HG03469 (cell line): ENCODE measurements around the gene HINT3.
"Not testable (repeated sequence)": the region's sequence is repeated elsewhere in the genome, so short reads cannot be mapped to it uniquely, and the experiment has no call there.

Experiments used
- ATAC-seq: cut with Tn5 transposase; IDR thresholded peaks from one replicate; pipeline ENCODE4 v1.9.1; 2021; ENCODE audit warnings: mild to moderate bottlenecking, moderate library complexity, moderate number of reproducible peaks; ENCODE audit not compliant: unreplicated experiment

Gene HINT3

DNA sequence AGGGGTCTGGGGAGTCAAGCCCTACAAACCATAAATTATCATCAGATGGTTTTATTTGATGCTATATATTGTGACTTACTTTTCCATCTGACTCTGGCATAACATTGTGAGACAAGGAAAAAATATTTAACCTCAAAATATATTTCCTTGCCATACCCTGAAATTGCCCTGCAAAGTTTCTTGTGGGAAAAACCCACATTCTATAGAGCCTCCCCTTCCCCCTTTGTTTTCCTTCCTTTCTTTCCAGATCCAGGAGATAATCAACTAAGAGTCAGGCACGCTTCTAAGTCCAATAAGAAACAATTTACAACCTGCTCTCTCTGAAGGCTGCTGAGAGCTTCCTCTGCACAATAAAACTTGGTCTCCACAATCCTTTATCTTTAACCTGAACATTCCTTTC lies 17.5 kb upstream of the HINT3 start:
- no peak for ATAC-seq

DNA sequence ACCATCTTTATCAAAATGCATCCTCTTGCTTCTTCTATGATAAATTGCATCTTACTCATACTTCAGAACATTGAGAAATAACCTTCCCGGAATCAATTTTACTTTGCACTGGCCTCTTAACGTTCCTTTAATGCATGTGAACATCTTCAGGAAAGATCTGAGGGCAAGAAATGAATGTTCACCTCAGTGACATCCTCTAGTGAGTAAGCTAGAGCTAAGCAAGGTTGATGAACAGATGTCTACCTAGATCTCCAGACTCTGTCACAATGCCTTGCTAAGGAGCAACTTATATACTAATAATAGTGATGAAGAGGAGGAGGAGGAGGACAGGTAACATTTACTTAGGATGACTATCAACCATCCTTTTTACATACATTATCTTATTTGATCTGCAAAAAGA lies 16.8 kb upstream of the HINT3 start:
- no peak for ATAC-seq

DNA sequence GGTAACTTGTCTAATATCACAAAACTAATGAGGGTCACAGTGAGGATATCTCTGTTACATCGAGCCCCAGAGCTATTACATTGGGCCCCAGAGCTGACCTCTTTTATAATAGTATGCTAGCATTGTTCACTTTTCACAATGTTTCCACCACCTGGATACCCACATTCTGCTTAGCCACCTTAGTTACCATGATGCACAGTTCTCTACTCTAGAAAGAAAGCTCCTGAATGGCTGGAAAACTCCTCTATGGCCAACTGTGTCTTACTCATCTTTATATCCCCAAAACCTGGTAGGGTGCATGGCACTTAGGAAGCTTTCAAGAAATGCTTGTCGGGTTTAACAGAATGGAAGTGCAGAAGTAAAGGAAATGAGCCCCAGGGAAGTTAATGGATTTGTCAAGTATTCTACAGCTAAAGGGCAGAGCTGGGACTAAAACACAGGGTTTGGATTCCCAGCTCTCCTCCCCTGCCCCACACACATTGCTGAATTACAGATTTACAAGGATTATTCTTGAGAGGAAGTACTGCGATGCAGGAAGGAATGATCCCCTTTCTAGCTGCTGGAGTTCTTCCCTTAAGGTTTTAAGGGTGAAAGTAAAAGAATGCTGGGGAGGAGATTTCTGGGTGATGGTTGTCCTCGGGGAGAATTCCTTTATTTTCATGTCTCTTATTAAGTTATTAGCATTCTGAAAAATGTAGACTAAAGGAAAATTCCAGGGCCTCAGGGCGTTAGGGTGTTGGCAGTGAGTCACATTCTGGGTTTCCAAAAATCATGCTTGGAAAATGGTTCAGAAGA lies 16.1 kb upstream of the HINT3 start:
- ATAC-seq = no peak

DNA sequence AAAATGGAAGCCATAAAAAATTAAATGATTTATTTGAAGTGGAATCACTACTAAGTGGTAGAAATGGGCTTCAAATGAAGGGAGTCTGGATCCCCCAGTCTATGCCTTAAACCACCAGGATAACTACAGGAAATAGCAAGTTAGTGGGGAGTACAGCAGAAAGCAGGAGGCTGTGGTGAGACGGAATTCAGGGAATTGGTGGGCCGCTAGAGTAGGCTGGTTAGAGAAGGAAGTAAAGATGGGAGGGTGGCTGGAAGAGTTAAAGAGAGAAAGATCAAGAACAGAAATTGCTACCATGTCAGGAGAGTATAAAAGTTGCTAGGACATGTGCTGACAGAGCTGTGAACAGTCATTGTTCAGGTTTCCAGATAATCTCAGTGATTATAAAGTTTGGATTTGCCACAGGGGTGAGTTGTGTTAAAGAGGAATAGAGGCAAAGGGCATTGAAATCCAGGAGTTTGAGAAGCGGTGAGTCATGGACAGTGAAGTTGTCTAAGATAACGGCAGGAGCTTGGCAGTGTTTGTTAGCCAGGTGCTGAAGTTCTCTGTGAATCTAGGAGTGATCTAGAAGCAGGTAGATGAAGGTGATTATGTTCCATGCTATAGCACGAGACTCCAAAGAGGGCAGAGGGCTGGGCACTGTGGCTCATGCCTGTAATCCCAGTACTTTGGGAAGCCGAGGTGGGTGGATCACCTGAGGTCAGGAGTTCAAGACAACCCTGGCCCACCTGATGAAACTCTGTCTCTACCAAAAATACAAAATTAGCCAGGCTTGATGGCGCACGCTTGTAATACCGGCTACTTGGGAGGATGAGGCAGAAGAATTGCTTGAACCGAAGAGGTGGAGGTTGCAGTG lies 13.7 kb upstream of the HINT3 start:
- no peak for ATAC-seq

DNA sequence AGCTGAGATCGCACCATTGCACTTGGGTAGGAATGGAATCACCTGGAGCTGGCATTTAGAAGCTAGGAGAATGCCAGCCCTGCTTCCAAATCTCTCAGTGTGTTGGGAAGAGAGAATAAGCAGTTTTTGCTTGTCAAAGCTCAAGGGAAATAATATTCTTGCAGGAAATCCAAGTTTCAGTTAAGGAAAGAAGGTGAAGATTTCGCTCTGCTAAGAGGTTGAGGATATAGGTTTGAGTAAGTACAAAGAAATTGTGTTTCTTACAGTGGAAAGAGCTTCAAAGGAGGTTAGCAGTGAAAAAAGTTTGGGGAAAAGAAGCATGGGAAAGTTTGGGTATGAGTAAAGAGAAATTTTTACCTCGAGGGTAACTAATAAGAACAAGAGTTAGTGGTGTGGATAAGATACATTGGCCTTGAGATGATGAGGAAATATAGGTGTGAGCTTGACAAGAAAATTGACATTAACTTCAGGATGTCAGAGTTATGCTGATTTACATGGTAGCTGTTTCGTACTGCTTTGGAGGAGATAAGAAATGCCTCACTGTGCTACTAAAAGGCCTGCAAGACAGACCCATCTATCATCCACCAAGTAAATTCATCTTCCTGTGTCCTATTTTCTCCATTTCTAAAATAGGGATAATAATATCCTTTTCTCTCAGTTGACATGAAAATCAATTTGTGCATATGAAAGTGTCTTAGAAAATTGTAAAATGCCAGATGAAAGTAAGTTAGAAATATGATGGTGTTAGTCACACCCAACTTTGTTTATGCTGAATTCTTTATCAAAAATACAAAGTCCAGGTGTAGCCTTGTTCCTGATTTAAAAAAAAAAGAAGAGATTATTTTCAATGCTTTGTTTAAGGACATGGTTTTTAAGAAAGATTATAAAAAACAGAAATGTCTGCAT lies 12.8 kb upstream of the HINT3 start:
- ATAC-seq = no peak

DNA sequence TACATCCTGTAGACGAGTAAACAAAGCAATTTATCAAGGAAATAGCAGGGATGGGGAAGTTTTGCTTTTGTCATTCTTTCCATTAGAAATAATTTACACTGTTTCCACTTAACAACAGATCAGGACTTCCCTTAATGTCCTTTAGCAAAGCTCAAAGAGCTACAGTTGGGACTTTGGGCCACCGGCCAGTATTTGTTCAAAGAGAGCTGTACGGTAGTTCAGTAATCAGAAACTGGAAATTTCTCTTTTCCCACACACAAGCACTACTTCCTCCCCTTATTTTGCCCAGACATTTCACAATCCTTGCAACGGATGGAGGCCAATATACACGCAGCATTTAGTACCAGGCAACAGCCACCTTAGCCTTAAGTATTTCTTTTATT lies 12.1 kb upstream of the HINT3 start:
- ATAC-seq = no peak

DNA sequence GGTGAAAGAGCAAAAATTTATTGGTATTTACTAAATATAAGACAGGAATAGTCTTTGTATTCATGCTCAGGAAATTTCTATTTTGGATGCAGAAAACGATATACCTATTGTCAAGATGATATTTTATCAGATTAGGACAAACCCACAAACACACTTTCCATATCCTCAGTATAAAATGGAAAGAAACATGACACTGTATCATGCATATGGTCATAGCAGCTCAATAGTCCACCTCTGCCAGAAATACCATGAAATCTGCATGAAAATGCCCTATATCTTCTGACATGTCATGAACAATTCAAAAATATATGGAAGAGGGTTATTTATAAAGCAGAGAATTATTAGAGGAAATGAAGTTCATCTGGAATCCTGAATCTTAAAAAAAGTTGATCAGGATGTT lies 11.7 kb upstream of the HINT3 start:
- no peak for ATAC-seq

DNA sequence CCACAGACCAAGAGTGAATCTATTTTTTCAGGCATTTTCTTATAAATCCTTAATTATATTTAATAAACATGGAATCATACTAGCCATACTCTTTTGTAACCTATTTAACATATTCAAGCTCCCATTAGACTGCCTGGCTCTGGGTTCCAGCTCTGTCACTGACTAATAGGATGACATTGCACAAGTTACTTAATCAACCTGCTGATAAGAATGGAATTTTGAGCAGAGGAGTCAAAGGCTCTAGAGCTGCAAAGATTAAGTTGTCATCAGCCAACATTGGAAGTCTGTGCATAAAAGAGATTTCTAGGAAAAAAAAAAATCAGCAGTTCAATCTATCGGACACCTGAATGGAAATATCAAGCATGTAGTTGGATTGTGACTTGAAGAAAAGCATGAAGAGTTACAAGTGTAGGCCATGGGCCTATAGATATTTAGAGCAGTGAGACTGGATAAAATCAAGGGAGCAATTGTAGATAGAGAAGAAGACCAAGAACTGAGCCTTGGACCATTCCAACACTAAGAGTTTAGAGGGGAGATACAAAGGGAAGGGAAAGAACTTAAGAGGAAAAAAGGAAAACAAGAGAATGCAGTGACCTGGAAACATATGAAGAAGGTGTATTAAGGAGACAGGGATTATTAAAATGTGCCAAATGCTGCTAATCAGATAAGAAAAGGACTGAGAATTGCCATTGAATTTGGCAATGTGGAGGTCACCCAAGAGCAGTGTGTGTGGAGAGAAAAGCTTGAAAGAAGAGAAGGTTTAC lies 11.0 kb upstream of the HINT3 start:
- no peak for ATAC-seq

DNA sequence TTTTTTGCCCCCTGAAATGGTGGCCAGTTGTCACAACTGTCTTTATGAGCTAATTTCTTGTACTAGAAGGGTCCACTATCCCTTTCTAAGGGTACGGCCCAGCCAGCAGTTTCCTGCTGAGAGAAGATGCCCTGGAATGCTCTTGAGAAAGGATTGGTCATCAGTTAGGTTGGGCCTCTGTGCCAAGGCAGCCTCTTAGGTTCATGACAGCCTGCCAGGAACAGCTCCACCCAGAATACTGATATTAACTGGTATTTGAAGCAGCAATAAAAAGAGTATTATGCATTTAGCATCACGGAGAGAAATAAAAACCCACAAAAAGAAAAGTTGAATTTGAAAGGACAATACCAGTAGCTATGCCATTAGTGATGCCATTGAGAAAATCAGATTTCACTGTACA lies 9.0 kb upstream of the HINT3 start:
- ATAC-seq = no peak

DNA sequence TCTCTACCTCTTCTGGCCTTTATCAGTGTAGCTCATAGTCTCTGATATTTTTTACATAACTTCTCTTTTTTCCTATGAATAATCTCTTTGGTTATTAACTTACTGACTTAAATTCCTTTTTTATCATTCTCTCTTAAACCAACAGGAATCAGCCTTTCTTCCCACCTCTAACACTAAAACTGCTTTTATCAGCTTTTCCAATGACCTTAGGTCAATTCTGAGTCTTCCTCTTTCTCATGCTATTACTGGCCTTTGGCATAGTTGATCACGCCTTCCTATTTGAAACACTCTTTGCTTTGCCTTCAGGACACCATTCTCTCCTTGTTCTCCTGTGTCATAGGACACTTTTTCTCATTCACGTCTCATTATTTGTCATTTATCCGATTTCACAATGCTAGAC lies 8.1 kb upstream of the HINT3 start:
- no peak for ATAC-seq

DNA sequence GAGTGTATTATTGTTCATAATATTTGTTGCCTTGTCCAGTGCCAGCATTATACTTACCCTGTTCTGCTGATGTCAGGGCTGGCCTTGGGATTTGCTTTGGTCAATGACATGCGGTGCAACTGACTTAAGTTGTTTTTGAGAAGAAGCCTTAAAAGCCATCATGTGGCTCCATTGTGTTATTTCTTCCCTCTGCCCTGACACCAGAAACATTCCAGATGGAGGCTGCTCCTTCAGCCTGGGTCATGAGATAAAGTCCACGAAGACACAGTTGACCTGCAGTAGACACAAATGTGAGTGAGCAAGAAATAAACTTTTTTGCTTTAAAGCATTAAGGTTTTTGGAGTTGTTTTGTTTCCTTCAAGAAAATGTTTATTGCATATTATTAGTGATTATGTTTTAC lies 7.5 kb upstream of the HINT3 start:
- no peak for ATAC-seq

DNA sequence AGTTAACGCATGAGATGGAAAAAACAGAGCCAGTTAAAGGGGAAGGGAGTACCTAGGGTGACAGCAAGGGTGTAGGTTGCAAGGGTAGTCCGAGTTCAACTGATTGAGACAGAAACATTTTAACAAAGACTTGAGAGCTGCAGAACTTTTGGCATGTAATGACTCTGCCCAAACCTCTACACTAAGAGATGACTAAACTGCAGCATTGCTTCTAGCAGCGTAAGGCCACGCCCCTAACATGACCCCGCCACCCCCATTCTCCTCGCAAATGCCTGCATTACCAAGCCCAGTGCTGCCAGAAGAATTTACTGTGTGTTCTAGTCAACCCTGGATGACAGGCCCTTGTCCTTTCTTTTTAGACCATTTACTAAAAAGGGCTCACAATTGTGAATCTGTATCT lies 6.3 kb upstream of the HINT3 start:
- ATAC-seq = no peak

DNA sequence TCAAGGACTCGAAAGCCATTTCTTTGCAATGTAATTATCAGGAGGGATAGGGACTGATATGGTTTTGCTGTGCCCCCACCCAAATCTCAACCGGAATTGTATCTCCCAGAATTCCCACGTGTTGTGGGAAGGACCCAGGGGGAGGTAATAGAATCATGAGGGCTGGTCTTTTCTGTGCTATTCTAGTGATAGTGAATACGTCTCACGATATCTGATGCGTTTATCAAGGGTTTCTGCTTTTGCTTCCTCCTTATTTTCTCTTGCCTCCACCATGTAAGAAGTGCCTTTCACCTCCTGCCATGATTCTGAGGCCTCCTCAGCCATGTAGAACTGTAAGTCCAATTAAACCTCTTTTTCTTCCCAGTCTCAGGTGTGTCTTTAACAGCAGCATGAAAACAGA lies 5.9 kb upstream of the HINT3 start:
- ATAC-seq = not testable (repeated sequence)

DNA sequence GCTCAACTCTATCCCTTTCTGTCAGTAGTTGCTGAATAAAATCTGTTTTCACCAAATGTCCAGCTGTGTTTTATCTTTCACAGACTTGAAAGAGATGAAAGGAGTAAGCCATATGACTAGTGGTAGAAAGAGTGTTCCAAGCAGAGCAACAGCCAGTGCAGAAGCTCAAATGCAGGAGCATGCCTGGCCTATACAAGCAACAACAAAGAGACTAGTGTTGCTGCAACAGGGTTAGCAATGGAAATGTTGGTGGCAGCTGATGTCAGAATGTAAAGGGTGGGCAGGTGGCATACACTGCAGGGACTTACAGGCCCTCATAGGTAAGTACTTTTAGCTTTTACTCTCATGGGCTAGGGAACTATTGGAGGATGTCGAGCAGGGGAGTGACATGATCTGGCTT lies 5.2 kb upstream of the HINT3 start:
- ATAC-seq = no peak

DNA sequence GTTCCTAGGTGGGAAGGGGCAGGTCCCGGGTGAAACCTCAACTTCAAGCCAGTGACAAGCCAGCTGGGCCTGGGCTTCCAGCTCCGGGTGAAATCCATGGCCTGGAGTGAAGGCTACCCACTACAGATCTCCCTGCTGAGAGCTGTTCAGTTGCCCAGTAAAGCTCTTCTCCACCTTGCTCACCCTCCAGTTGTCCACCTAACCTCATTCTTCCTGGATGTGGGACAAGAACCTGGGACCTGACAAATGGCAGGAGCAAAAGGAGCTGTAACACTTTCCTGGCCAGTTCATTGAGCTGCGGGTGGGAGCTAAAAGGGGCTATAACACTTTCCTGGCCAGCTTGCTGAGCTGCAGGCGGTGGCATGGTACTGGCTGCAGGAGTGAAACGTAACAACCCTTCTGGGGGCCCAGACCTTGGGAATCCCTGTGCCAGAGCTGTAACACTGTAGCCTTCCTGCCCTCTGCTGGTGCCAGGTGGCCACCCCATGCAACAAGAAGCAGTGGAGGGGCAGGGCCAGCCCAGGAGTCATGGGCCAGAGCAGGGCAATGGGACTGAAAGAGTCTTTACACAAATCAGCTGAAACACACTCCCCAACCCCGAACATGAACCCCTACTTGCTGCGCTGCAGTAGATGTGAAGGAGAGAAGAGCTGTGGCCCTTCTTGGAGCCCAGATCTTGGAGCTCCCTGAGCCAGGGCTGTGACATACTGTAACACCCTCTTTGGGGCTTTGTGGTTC lies 3.6 kb upstream of the HINT3 start:
- ATAC-seq = no peak

DNA sequence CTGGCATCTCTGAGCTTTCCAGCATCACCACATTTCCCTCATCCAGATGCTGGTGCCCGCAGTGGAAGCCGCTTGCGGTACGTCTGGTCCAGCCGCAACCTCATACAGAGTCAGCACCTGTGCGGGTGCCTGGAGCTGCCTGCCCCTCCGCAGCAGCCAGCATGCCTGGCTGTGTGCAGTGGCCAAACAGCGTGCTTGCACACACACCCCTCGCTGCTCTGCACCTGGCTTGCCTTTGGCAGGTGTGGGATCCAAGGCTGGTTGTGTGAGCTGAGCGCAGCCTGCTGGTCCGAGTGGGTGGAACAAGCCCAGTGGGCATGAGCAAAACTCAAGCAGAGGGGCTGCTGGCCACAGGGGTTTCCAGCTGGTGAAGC lies 3.1 kb upstream of the HINT3 start:
- ATAC-seq = no peak

DNA sequence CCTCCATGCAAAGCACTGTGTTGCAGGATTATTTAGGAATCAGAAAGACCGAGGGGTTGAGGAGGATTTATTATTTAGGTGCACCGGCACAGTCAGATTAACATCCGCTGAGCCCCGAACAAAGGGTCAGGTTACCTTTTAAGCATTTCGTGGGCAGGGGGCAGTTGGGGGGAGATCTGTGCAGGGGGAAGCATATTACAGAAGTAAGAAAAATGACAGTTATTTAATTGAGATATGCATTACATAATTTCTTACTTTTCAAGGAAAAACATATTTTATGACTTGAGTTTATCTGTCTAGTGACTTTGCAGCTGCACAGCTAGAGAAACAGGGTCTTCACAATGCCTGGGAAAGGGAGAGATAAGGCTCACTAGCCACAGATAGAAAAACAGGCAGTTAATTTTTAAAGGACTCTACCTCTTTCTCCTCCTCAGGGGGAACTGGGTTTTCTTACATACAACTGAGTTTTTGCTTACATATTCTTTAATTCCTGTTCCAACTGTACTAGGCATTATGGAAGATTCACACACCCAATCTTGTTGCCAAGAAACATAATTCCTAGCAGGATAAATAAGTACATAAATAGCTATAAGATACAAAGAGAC lies 1.7 kb upstream of the HINT3 start:
- no peak for ATAC-seq

DNA sequence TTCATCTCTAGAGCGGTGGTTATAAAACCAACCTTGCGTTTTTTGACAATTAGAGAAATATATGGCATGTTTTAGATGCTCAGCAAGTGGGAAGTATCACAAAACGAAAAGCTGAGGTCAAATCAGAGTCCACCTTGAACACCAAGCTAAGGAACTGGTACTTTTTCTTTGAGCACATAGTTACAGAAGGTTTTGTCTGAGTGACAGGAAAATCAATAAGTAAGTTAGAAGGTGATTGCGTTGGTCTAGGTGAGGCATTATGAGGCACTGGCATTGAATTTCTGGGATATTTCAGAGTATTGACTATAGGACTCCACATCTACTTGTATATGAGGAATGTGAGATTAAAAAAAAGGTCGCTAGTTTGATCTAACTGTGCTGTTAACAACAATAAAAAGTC lies 597 bp upstream of the HINT3 start:
- no peak for ATAC-seq

DNA sequence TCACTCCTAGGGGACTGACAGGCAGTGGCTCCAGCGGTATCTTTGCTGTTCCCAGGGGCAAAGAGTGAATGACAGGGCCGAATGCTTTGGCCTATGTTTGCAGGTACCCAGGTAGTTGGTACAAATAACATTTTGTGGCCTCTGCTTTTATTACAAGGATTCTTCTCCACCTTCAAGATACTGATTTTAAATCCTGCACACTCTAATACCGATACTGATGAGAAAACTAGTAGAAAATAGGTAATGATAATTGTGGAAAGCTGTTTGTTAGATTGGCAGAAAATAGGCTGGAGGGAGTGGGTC lies 772 bp downstream of the HINT3 start:
- no peak for ATAC-seq

DNA sequence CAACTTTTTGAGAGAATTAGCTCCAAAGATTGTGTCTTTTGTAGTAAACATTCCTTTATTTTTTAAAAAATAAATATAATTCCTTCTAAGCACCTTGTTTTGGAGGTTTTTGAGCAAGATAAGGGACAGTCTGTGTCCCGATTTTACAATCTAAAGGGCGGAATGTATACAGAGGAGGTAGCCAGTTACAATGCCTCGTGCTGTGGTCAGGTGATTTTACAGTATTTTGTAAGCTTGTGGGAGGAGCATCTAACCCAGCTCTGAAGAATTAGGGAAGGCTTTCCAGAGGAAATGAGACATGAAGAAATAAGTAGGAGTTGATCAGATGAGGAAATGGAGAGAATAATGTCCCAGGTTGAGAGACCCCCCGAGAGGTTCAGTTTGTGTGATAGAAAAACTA lies 1.3 kb downstream of the HINT3 start:
- ATAC-seq = no peak
